IMR-90 (cell line): Measurements from ENCODE around the gene CXCL12.

Experiments
- CTCF ChIP-seq: conservative IDR thresholded peaks from 2 replicates; pipeline ENCODE4 v1.5.1; 2012; ENCODE audit warnings: mild to moderate bottlenecking, low read depth, low read length, improper control_type of control experiment
- ELK1 ChIP-seq: fragments of 150-350 bp; IDR thresholded peaks from 2 replicates; pipeline ENCODE4 v1.6.1; 2016; ENCODE audit warnings: low read depth, mild to moderate bottlenecking, low read length, moderate library complexity, borderline replicate concordance
- POLR2A ChIP-seq: IDR thresholded peaks from 2 replicates; pipeline ENCODE4 v1.6.1; 2012; ENCODE audit warnings: mild to moderate bottlenecking, low read depth, low read length
- USF2 ChIP-seq: fragments of 150-350 bp; IDR thresholded peaks from 2 replicates; pipeline ENCODE4 v1.6.1; 2017; ENCODE audit warnings: mild to moderate bottlenecking, antibody characterized with exemption, low read length, low read depth

GRCh38 chr10:44385696-44386441, 972 bp upstream of the CXCL12 start:
- no peak for TF ChIP-seq POLR2A
- TF ChIP-seq CTCF = no peak
- no peak for TF ChIP-seq ELK1
- no peak for TF ChIP-seq USF2
